ENCODE results near the gene MAGI1. TPM values are rescaled to one million over a fixed set of nuclear protein-coding genes. Genes with fewer than 3 reads are reported as not detected.

The MAGI1 gene
- total RNA-seq, 2 donors from 2014 or later: 23.4 to 41.4 TPM

GRCh38 chr3:65729973-65730372 is 308.7 kb downstream of the MAGI1 start:
- Histone ChIP-seq H3K36me3 (no peaks in the 10 kb centered on the region), H3K27ac (no peak overlapping the region), H3K9me3 (no peaks in the 10 kb centered on the region), H3K9ac (ENCODE audit: low read depth in 2 of 2, low read length in 2 of 2) (no peak overlapping the region), H3K4me1 (no peaks in the 10 kb centered on the region), H3K27me3 (no peaks in the 10 kb centered on the region), H3K4me3 (no peak overlapping the region)
- TF ChIP-seq CTCF (IDR thresholded peaks at IDR 0.05): no peak
- intact Hi-C loops (cut with DNase I): loop anchor here (10.0 kb wide), 3 partner anchors 295 to 1195 kb away; no protein-coding TSS in a partner anchor
- no peak for DNase-seq

GRCh38 chr3:65729555-65729954 is 309.2 kb downstream of the MAGI1 start:
- H3K27ac ChIP-seq: no peak overlapping the region

GRCh38 chr3:65728138-65728537 is 310.6 kb downstream of the MAGI1 start:
- no peak overlapping the region for H3K27ac ChIP-seq
- no peak overlapping the region for H3K4me3 ChIP-seq
- H3K36me3 ChIP-seq: no peaks in the 10 kb centered on the region
- intact Hi-C loops (cut with DNase I): no loop called here
- no peak for DNase-seq
- no peaks in the 10 kb centered on the region for H3K9me3 ChIP-seq
- H3K27me3 ChIP-seq: no peaks in the 10 kb centered on the region
- H3K4me1 ChIP-seq: no peaks in the 10 kb centered on the region
- no peak overlapping the region for H3K9ac ChIP-seq (ENCODE audit: low read depth in 2 of 2, low read length in 2 of 2)
- no peak for TF ChIP-seq CTCF (IDR thresholded peaks at IDR 0.05)

More at GRCh38 chr3:65729555-65729954, 309.2 kb downstream of the MAGI1 start:
- TF ChIP-seq CTCF (IDR thresholded peaks at IDR 0.05): no peak
- Histone ChIP-seq H3K9ac (ENCODE audit: low read depth in 2 of 2, low read length in 2 of 2) (no peak overlapping the region), H3K4me1 (no peaks in the 10 kb centered on the region), H3K4me3 (no peak overlapping the region), H3K27me3 (no peaks in the 10 kb centered on the region), H3K36me3 (no peaks in the 10 kb centered on the region), H3K9me3 (no peaks in the 10 kb centered on the region)
- DNase-seq: peak; percentile 18
- intact Hi-C loops (cut with DNase I): no loop called here

- Histone ChIP-seq H3K36me3 (no peaks in the 10 kb centered on the region), H3K4me1 (no peaks in the 10 kb centered on the region), H3K4me3 (no peak overlapping the region), H3K9me3 (no peaks in the 10 kb centered on the region), H3K27me3 (no peaks in the 10 kb centered on the region), H3K27ac (no peak overlapping the region), H3K9ac (ENCODE audit: low read depth in 2 of 2, low read length in 2 of 2) (no peak overlapping the region)
- no peak for DNase-seq
- no peak for TF ChIP-seq CTCF (IDR thresholded peaks at IDR 0.05)
- intact Hi-C loops (cut with DNase I): no loop called here
These were observed 314.7 kb downstream of the MAGI1 start for GRCh38 chr3:65723985-65724384.

GRCh38 chr3:65723011-65723410 is 315.7 kb downstream of the MAGI1 start:
- Histone ChIP-seq H3K4me3 (no peak overlapping the region), H3K36me3 (no peaks in the 10 kb centered on the region), H3K27ac (no peak overlapping the region), H3K4me1 (no peaks in the 10 kb centered on the region), H3K9me3 (no peaks in the 10 kb centered on the region), H3K27me3 (no peaks in the 10 kb centered on the region), H3K9ac (ENCODE audit: low read depth in 2 of 2, low read length in 2 of 2) (no peak overlapping the region)
- intact Hi-C loops (cut with DNase I): no loop called here
- TF ChIP-seq CTCF (IDR thresholded peaks at IDR 0.05): no peak
- DNase-seq: no peak

All from colonic mucosa (tissue), 4 donors.